NT2/D1 (cell line): ENCODE results near the gene FADS2.
A peak's percentile ranks its signal among the peaks of the same experiment; 100 is the strongest.

Source experiments
- DNase-seq: peaks from one replicate; pipeline ENCODE4 v3.0.0-alpha.2; 2011; ENCODE audit warnings: low read depth, low spot score
- H3K27me3 ChIP-seq: 2 replicates; pipeline ENCODE4 v1.6.0; 2011; ENCODE audit warnings: mild to moderate bottlenecking; ENCODE audit not compliant: insufficient read length, insufficient read depth
- H3K36me3 ChIP-seq: 2 replicates; pipeline ENCODE4 v1.6.1; 2011; ENCODE audit warnings: mild to moderate bottlenecking, low read length, mixed read lengths; ENCODE audit not compliant: insufficient read depth, insufficient read length
- H3K4me1 ChIP-seq: 2 replicates; pipeline ENCODE4 v1.5.1; 2011; ENCODE audit not compliant: insufficient read depth, insufficient read length
- H3K4me3 ChIP-seq: 2 replicates; pipeline ENCODE4 v1.5.1; 2011; ENCODE audit warnings: low read depth; ENCODE audit not compliant: insufficient read length
- H3K9ac ChIP-seq: 2 replicates; pipeline ENCODE4 v1.6.0; 2011; ENCODE audit warnings: low read depth; ENCODE audit not compliant: insufficient read length
- H3K9me3 ChIP-seq: 2 replicates; pipeline ENCODE4 v1.5.1; 2011; ENCODE audit warnings: mild to moderate bottlenecking, low read length; ENCODE audit not compliant: insufficient read depth
- SUZ12 ChIP-seq: IDR thresholded peaks from 2 replicates; pipeline ENCODE4 v1.6.1; 2011; ENCODE audit not compliant: insufficient read length, insufficient read depth; ENCODE audit errors: extremely low read depth
- YY1 ChIP-seq: IDR thresholded peaks from 2 replicates; pipeline ENCODE4 v1.6.1; 2011; ENCODE audit not compliant: insufficient read length, insufficient read depth
- ZNF274 ChIP-seq: IDR thresholded peaks from 2 replicates; pipeline ENCODE4 v1.6.1; 2011; ENCODE audit warnings: mild to moderate bottlenecking, low read depth, low read length

Gene FADS2

GRCh38 chr11:61815790-61816735, 12.0 kb upstream of the FADS2 start:
- no peaks in the 10 kb centered on the region for H3K27me3 ChIP-seq
- peaks cover 7% of the 10 kb centered on the region for H3K4me1 ChIP-seq
- TF ChIP-seq YY1 (no peak), ZNF274 (no peak), SUZ12 (no peak)
- H3K4me3 ChIP-seq = peak overlapping the region; percentile 96
- H3K36me3 ChIP-seq = peaks cover 35% of the 10 kb centered on the region
- no peak for DNase-seq
- peak overlapping the region; percentile 100 for H3K9ac ChIP-seq
- H3K9me3 ChIP-seq = peaks cover 7% of the 10 kb centered on the region; the same call in 1 of the 2 replicates

- peaks cover 7% of the 10 kb centered on the region; the same call in 1 of the 2 replicates for H3K9me3 ChIP-seq
- peaks cover 7% of the 10 kb centered on the region for H3K4me1 ChIP-seq
- H3K9ac ChIP-seq = peak within 1 kb of the TSS; percentile 100
- H3K36me3 ChIP-seq = peaks cover 26% of the 10 kb centered on the region
- TF ChIP-seq ZNF274 (no peak), YY1 (no peak)
- peak within 1 kb of the TSS; percentile 96 for H3K4me3 ChIP-seq
- DNase-seq = peak; percentile 86
- no peaks in the 10 kb centered on the region for H3K27me3 ChIP-seq
Observed at GRCh38 chr11:61816736-61817455, 11.2 kb upstream of the FADS2 start, which contains the start of gene FADS1. TSS of gene FADS1 (minus strand) at chr11:61817003. CDS start at chr11:61816929, 74 bp downstream.

- TF ChIP-seq SUZ12 (no peak), YY1 (no peak), ZNF274 (no peak)
- H3K4me1 ChIP-seq = peaks cover 7% of the 10 kb centered on the region
- H3K27me3 ChIP-seq = no peaks in the 10 kb centered on the region
- peaks cover 7% of the 10 kb centered on the region; the same call in 1 of the 2 replicates for H3K9me3 ChIP-seq
- peaks cover 19% of the 10 kb centered on the region for H3K36me3 ChIP-seq
- peak overlapping the region; percentile 96 for H3K4me3 ChIP-seq
- H3K9ac ChIP-seq = peak overlapping the region; percentile 100
- DNase-seq = no peak
Observed at GRCh38 chr11:61817471-61818202, 10.5 kb upstream of the FADS2 start.

GRCh38 chr11:61820174-61820573, 7.9 kb upstream of the FADS2 start:
- TF ChIP-seq ZNF274 (no peak), YY1 (no peak), SUZ12 (no peak)
- Histone ChIP-seq H3K9me3 (no peaks in the 10 kb centered on the region), H3K36me3 (peaks cover 2% of the 10 kb centered on the region), H3K4me1 (no peaks in the 10 kb centered on the region), H3K4me3 (no peak overlapping the region), H3K9ac (no peak overlapping the region), H3K27me3 (no peaks in the 10 kb centered on the region)
- DNase-seq = no peak

- no peaks in the 10 kb centered on the region for H3K27me3 ChIP-seq
- H3K9me3 ChIP-seq = no peaks in the 10 kb centered on the region
- no peak for DNase-seq
- peaks cover 9% of the 10 kb centered on the region for H3K4me1 ChIP-seq
- TF ChIP-seq SUZ12 (no peak), ZNF274 (no peak), YY1 (no peak)
- peaks cover 20% of the 10 kb centered on the region for H3K36me3 ChIP-seq
- peak overlapping the region; percentile 93 for H3K9ac ChIP-seq
- H3K4me3 ChIP-seq = peak overlapping the region; percentile 60
Observed at GRCh38 chr11:61826930-61827570, 1.1 kb upstream of the FADS2 start.

GRCh38 chr11:61828379-61828628, 204 bp downstream of the FADS2 start:
- no peak for DNase-seq
- Histone ChIP-seq H3K27me3 (no peaks in the 10 kb centered on the region), H3K36me3 (peaks cover 30% of the 10 kb centered on the region), H3K4me1 (peaks cover 19% of the 10 kb centered on the region), H3K9ac (peak overlapping the region; percentile 99), H3K9me3 (no peaks in the 10 kb centered on the region), H3K4me3 (peak overlapping the region; percentile 98)
- TF ChIP-seq ZNF274 = no peak
- no peak for TF ChIP-seq YY1
- TF ChIP-seq SUZ12 = no peak
